HL-60 (cell line): ENCODE measurements around the gene FXR2.

ENCODE experiments used
- DNase-seq, 2 experiments: peaks; one replicate each; pipeline ENCODE4 v3.0.0-alpha.2; 2010 to 2020; ENCODE audit warnings: low read depth in 1 of 2, low spot score in 1 of 2
- H3K27ac ChIP-seq: fragments of 250-450 bp; sonication (Bioruptor Pico); replicated peaks from 2 replicates; pipeline ENCODE4 v1.5.1; 2020; ENCODE audit warnings: mild to moderate bottlenecking, moderate library complexity
- H3K27me3 ChIP-seq: fragments of 250-450 bp; sonication (Bioruptor Pico); 2 replicates; pipeline ENCODE4 v1.5.1; 2021; ENCODE audit warnings: mild to moderate bottlenecking, moderate library complexity; ENCODE audit not compliant: insufficient read depth, poor library complexity, severe bottlenecking
- H3K4me3 ChIP-seq: replicated peaks from 2 replicates; pipeline ENCODE4 v1.5.1; 2011; ENCODE audit warnings: mild to moderate bottlenecking, control low read depth, low read length; ENCODE audit not compliant: insufficient read depth
- CTCF ChIP-seq: IDR thresholded peaks from one replicate; pipeline ENCODE4 v1.5.1; 2011; ENCODE audit warnings: low read length, control low read depth, inconsistent platforms; ENCODE audit not compliant: insufficient read depth
- GABPA ChIP-seq: IDR thresholded peaks from 2 replicates; pipeline ENCODE4 v1.6.1; 2012; ENCODE audit warnings: low read depth
- POLR2AphosphoS5 ChIP-seq: IDR thresholded peaks from 2 replicates; pipeline ENCODE4 v1.6.1; 2012; ENCODE audit warnings: low read depth
- REST ChIP-seq: IDR thresholded peaks from 2 replicates; pipeline ENCODE4 v1.6.1; 2012; ENCODE audit warnings: low read depth; ENCODE audit not compliant: insufficient replicate concordance
- SPI1 ChIP-seq: IDR thresholded peaks from 2 replicates; pipeline ENCODE4 v1.6.1; 2012; ENCODE audit warnings: low read depth, mild to moderate bottlenecking, borderline replicate concordance

The FXR2 gene

GRCh38 chr17:7552621-7553051, 62.1 kb downstream of the FXR2 start:
- peak in 1 of 2 experiments; percentile 64 for DNase-seq
- no peak for TF ChIP-seq POLR2AphosphoS5
- no peak for TF ChIP-seq GABPA
- no peak for TF ChIP-seq CTCF
- peak; percentile 76 for TF ChIP-seq SPI1
- no peak for TF ChIP-seq REST
- Histone ChIP-seq H3K27me3 (no peaks in the 10 kb centered on the region), H3K27ac (peak overlapping the region; percentile 40), H3K4me3 (no peak overlapping the region)

- Histone ChIP-seq H3K27ac (no peak overlapping the region), H3K27me3 (no peaks in the 10 kb centered on the region), H3K4me3 (no peak overlapping the region)
- no peak for DNase-seq
- no peak for TF ChIP-seq POLR2AphosphoS5
- no peak for TF ChIP-seq REST
- TF ChIP-seq GABPA: no peak
- TF ChIP-seq CTCF: no peak
- TF ChIP-seq SPI1: no peak
Observed at GRCh38 chr17:7551396-7551795, 63.3 kb downstream of the FXR2 start.

GRCh38 chr17:7550344-7550743, 64.4 kb downstream of the FXR2 start:
- TF ChIP-seq POLR2AphosphoS5 (no peak), REST (no peak)
- no peak for DNase-seq
- Histone ChIP-seq H3K4me3 (no peak overlapping the region), H3K27me3 (no peaks in the 10 kb centered on the region), H3K27ac (no peak overlapping the region)
